ENCODE measurements around the gene CLEC1A. TPM values are rescaled to one million over a fixed set of nuclear protein-coding genes. Genes with fewer than 3 reads are reported as not detected.

Gene CLEC1A
- not detected for total RNA-seq

- Mint-ChIP-seq H3K36me3 (ENCODE audit: insufficient read depth in 2 of 2) (peaks cover 0 to 2% of the 10 kb centered on the region in 2 donors), H3K27ac (no peak within 1 kb of the TSS), H3K4me1 (ENCODE audit: low read depth) (no peaks in the 10 kb centered on the region), H3K4me3 (no peak within 1 kb of the TSS), H3K27me3 (ENCODE audit: low read depth) (no peaks in the 10 kb centered on the region), H3K9me3 (no peaks in the 10 kb centered on the region)
- DNase-seq (no peak), ATAC-seq (replicated peaks in 1 of 2) (no peak)
Measured at GRCh38 chr12:10098791-10099190, at the start of gene CLEC1A. TSS of gene CLEC1A (minus strand) at chr12:10098985. CDS start at chr12:10098922, 63 bp downstream.

- no peaks in the 10 kb centered on the region for H3K9me3 Mint-ChIP-seq
- H3K27ac Mint-ChIP-seq: no peak overlapping the region
- DNase-seq (no peak), ATAC-seq (replicated peaks in 1 of 2) (peak; percentile 70 to 75)
- H3K36me3 Mint-ChIP-seq (ENCODE audit: insufficient read depth in 2 of 2): no peaks in the 10 kb centered on the region
- H3K27me3 Mint-ChIP-seq (ENCODE audit: low read depth): peaks cover 10% of the 10 kb centered on the region
- H3K4me3 Mint-ChIP-seq: no peak overlapping the region
- peaks cover 8% of the 10 kb centered on the region for H3K4me1 Mint-ChIP-seq (ENCODE audit: low read depth)
Measured at GRCh38 chr12:10147714-10148403, 49.1 kb upstream of the CLEC1A start.

- DNase-seq (no peak), ATAC-seq (replicated peaks in 1 of 2) (no peak)
- H3K27me3 Mint-ChIP-seq (ENCODE audit: low read depth): no peaks in the 10 kb centered on the region
- peaks cover 5% of the 10 kb centered on the region for H3K4me1 Mint-ChIP-seq (ENCODE audit: low read depth)
- H3K4me3 Mint-ChIP-seq: no peak overlapping the region
- H3K9me3 Mint-ChIP-seq: no peaks in the 10 kb centered on the region
- H3K27ac Mint-ChIP-seq: peak overlapping the region; percentile 38
- H3K36me3 Mint-ChIP-seq (ENCODE audit: insufficient read depth in 2 of 2): no peaks in the 10 kb centered on the region
Measured at GRCh38 chr12:10142976-10143589, 44.3 kb upstream of the CLEC1A start.

- DNase-seq: peak; percentile 41 to 45
- no peaks in the 10 kb centered on the region for H3K9me3 Mint-ChIP-seq
- no peak overlapping the region for H3K27ac Mint-ChIP-seq
- H3K27me3 Mint-ChIP-seq (ENCODE audit: low read depth): no peaks in the 10 kb centered on the region
- peak; percentile 49 to 51 for ATAC-seq (replicated peaks in 1 of 2)
- no peak overlapping the region for H3K4me3 Mint-ChIP-seq
- no peaks in the 10 kb centered on the region for H3K4me1 Mint-ChIP-seq (ENCODE audit: low read depth)
- no peaks in the 10 kb centered on the region for H3K36me3 Mint-ChIP-seq (ENCODE audit: insufficient read depth in 2 of 2)
Measured at GRCh38 chr12:10140001-10140400, 41.2 kb upstream of the CLEC1A start.

- ATAC-seq (replicated peaks in 1 of 2) (no peak), DNase-seq (no peak)
- Mint-ChIP-seq H3K36me3 (ENCODE audit: insufficient read depth in 2 of 2) (no peaks in the 10 kb centered on the region), H3K4me3 (no peak overlapping the region), H3K4me1 (ENCODE audit: low read depth) (no peaks in the 10 kb centered on the region), H3K27ac (no peak overlapping the region), H3K9me3 (no peaks in the 10 kb centered on the region), H3K27me3 (ENCODE audit: low read depth) (peaks cover 7% of the 10 kb centered on the region)
Measured at GRCh38 chr12:10136637-10137205, 37.9 kb upstream of the CLEC1A start.

- DNase-seq: no peak
- no peak for ATAC-seq (replicated peaks in 1 of 2)
- peaks cover 5% of the 10 kb centered on the region for H3K4me1 Mint-ChIP-seq (ENCODE audit: low read depth)
- H3K9me3 Mint-ChIP-seq: no peaks in the 10 kb centered on the region
- peaks cover 7% of the 10 kb centered on the region for H3K27me3 Mint-ChIP-seq (ENCODE audit: low read depth)
- no peak overlapping the region for H3K4me3 Mint-ChIP-seq
- no peaks in the 10 kb centered on the region for H3K36me3 Mint-ChIP-seq (ENCODE audit: insufficient read depth in 2 of 2)
- no peak overlapping the region for H3K27ac Mint-ChIP-seq
Measured at GRCh38 chr12:10135126-10135525, 36.3 kb upstream of the CLEC1A start.

- no peak overlapping the region for H3K4me3 Mint-ChIP-seq
- H3K4me1 Mint-ChIP-seq (ENCODE audit: low read depth): peaks cover 14% of the 10 kb centered on the region
- DNase-seq (no peak), ATAC-seq (replicated peaks in 1 of 2) (no peak)
- H3K9me3 Mint-ChIP-seq: no peaks in the 10 kb centered on the region
- H3K27me3 Mint-ChIP-seq (ENCODE audit: low read depth): peaks cover 13% of the 10 kb centered on the region
- H3K36me3 Mint-ChIP-seq (ENCODE audit: insufficient read depth in 2 of 2): no peaks in the 10 kb centered on the region
- no peak overlapping the region for H3K27ac Mint-ChIP-seq
Measured at GRCh38 chr12:10132850-10133370, 34.1 kb upstream of the CLEC1A start.

GRCh38 chr12:10131111-10131690, 32.4 kb upstream of the CLEC1A start:
- ATAC-seq (replicated peaks in 1 of 2): no peak
- no peaks in the 10 kb centered on the region for H3K9me3 Mint-ChIP-seq

GRCh38 chr12:10130042-10130441, 31.3 kb upstream of the CLEC1A start, which contains the start of gene CLEC7A:
TSS of gene CLEC7A (minus strand) at chr12:10130199. CDS start at chr12:10130082, 117 bp downstream.
- ATAC-seq (replicated peaks in 1 of 2) (peak; percentile 67 to 91), DNase-seq (no peak)
- Mint-ChIP-seq H3K27ac (no peak within 1 kb of the TSS), H3K9me3 (no peaks in the 10 kb centered on the region), H3K27me3 (ENCODE audit: low read depth) (peaks cover 34% of the 10 kb centered on the region), H3K4me3 (no peak within 1 kb of the TSS), H3K36me3 (ENCODE audit: insufficient read depth in 2 of 2) (no peaks in the 10 kb centered on the region), H3K4me1 (ENCODE audit: low read depth) (peaks cover 14% of the 10 kb centered on the region)

More at GRCh38 chr12:10131111-10131690, 32.4 kb upstream of the CLEC1A start:
- peaks cover 14% of the 10 kb centered on the region for H3K4me1 Mint-ChIP-seq (ENCODE audit: low read depth)
- H3K27ac Mint-ChIP-seq: no peak overlapping the region
- no peak for DNase-seq
- H3K36me3 Mint-ChIP-seq (ENCODE audit: insufficient read depth in 2 of 2): no peaks in the 10 kb centered on the region
- peaks cover 24% of the 10 kb centered on the region for H3K27me3 Mint-ChIP-seq (ENCODE audit: low read depth)
- no peak overlapping the region for H3K4me3 Mint-ChIP-seq

GRCh38 chr12:10128687-10129086, 29.9 kb upstream of the CLEC1A start:
- peaks cover 14% of the 10 kb centered on the region for H3K4me1 Mint-ChIP-seq (ENCODE audit: low read depth)
- no peak for DNase-seq
- H3K27me3 Mint-ChIP-seq (ENCODE audit: low read depth): peaks cover 34% of the 10 kb centered on the region
- no peaks in the 10 kb centered on the region for H3K9me3 Mint-ChIP-seq
- no peak overlapping the region for H3K4me3 Mint-ChIP-seq
- no peak overlapping the region for H3K27ac Mint-ChIP-seq
- H3K36me3 Mint-ChIP-seq (ENCODE audit: insufficient read depth in 2 of 2): no peaks in the 10 kb centered on the region
- ATAC-seq (replicated peaks in 1 of 2): no peak

GRCh38 chr12:10126413-10126812, 27.6 kb upstream of the CLEC1A start:
- H3K36me3 Mint-ChIP-seq (ENCODE audit: insufficient read depth in 2 of 2): no peaks in the 10 kb centered on the region
- peaks cover 14% of the 10 kb centered on the region for H3K4me1 Mint-ChIP-seq (ENCODE audit: low read depth)
- no peak for DNase-seq
- ATAC-seq (replicated peaks in 1 of 2): no peak
- no peaks in the 10 kb centered on the region for H3K9me3 Mint-ChIP-seq
- peaks cover 27% of the 10 kb centered on the region for H3K27me3 Mint-ChIP-seq (ENCODE audit: low read depth)
- no peak overlapping the region for H3K4me3 Mint-ChIP-seq
- no peak overlapping the region for H3K27ac Mint-ChIP-seq

- Mint-ChIP-seq H3K4me1 (ENCODE audit: low read depth) (no peaks in the 10 kb centered on the region), H3K36me3 (ENCODE audit: insufficient read depth in 2 of 2) (no peaks in the 10 kb centered on the region), H3K27ac (no peak overlapping the region), H3K4me3 (no peak overlapping the region), H3K27me3 (ENCODE audit: low read depth) (peaks cover 20% of the 10 kb centered on the region), H3K9me3 (no peaks in the 10 kb centered on the region)
- DNase-seq (no peak), ATAC-seq (replicated peaks in 1 of 2) (no peak)
Measured at GRCh38 chr12:10122689-10123088, 23.9 kb upstream of the CLEC1A start.

GRCh38 chr12:10121278-10121677, 22.5 kb upstream of the CLEC1A start:
- Mint-ChIP-seq H3K4me3 (no peak overlapping the region), H3K36me3 (ENCODE audit: insufficient read depth in 2 of 2) (no peaks in the 10 kb centered on the region), H3K27me3 (ENCODE audit: low read depth) (peaks cover 11% of the 10 kb centered on the region), H3K27ac (no peak overlapping the region), H3K9me3 (no peaks in the 10 kb centered on the region), H3K4me1 (ENCODE audit: low read depth) (no peaks in the 10 kb centered on the region)
- DNase-seq: no peak
- ATAC-seq (replicated peaks in 1 of 2): no peak
